ENCODE results near the gene TUBA4A. TPM values are rescaled to one million over a fixed set of nuclear protein-coding genes. Genes with fewer than 3 reads are reported as not detected.

Gene TUBA4A
- total RNA-seq = 7.0 and 12.0 TPM in 2 replicates

DNA sequence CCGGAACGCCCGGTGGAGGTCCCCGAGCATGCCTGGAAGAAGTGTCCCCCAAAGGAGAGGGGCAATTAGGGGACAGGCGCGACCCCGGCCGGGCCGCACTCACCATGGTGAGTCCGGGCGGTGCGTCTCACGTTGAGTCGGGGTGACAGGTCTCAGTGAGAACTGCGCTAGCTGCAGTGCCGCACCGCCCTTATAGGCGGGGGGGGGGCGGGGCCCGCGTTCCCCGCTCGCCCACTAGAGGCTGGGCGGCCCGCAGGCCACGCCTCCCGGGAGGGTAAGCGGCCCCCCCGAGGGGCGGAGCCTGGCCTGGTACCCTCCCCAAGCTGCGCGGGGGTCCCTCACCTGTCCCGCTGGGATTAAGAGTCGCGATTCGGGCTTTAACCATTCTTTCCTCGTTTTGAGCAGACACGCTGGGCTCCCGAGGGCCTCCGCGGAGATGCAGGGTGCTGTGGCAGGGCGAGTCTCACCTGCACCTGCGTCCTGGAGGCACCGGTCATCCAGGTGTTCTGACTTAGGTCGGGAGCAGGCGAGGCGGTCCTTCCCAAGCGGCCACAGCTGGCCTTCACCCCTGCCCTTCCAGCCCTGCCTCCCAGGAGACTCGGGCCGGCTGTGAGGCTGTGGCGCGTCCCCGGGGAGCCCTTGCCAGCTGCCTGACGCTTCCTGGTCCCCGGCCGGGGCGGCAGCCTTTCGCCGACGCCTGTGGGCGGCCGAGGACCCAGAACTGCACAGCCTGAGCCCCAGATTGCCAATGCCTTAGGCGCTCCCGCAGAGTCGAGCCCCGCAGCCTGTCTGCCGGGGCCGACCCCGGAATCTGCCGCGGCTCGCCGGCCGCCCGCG is at the start of gene TUBA4A:
Gene TUBA4A (minus strand): TSS at position 166 of the 837 bp plus-strand sequence. CDS start 60 bp downstream, at position 106.

DNA sequence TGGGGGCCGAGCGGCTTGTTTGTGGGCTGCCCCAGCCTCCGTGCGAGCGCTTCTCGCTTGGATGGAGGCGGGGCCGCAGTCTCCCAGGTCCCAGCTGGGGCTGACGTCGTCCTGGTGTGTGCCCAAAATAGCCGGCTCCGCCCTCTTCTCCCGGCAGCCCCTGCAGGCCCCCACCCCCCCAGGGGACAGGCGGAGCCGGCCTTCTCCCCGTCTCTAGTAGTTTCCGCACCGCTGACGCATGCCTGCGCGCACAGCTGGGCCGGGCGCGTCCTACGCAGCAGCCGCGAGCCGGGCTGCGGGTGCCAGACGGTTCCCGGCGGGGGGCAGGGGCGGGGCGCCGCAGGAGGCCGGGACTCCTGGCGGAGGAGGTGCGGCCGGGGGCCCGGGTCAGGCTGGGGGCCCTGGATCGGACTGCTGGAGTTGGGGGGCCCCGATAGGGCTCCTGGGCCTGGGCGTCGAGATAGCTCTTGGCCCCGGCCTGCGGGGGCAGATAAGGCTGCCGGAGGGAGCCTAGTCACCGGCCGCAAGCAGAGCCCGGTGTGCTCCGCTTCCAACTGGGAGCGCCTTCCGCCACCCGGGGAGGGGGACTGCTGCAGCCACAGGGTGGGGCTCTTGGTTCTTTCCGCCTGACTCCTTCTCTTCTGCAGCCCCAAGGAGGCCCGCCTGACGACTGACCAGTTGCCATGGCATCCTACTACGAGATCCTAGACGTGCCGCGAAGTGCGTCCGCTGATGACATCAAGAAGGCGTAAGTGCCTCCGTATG is 25.6 kb upstream of the TUBA4A start, which contains the start of gene DNAJB2:
Gene DNAJB2 (plus strand): TSS at position 216 of the 765 bp plus-strand sequence. CDS start 468 bp downstream, at position 684.

GRCh38 chr2:219252900-219253752 is 592 bp downstream of the TUBA4A start, which contains the start of gene TUBA4B:
Gene TUBA4B, plus strand, starts transcription at chr2:219253243. Its CDS starts 165 bp downstream, at chr2:219253408.

DNA sequence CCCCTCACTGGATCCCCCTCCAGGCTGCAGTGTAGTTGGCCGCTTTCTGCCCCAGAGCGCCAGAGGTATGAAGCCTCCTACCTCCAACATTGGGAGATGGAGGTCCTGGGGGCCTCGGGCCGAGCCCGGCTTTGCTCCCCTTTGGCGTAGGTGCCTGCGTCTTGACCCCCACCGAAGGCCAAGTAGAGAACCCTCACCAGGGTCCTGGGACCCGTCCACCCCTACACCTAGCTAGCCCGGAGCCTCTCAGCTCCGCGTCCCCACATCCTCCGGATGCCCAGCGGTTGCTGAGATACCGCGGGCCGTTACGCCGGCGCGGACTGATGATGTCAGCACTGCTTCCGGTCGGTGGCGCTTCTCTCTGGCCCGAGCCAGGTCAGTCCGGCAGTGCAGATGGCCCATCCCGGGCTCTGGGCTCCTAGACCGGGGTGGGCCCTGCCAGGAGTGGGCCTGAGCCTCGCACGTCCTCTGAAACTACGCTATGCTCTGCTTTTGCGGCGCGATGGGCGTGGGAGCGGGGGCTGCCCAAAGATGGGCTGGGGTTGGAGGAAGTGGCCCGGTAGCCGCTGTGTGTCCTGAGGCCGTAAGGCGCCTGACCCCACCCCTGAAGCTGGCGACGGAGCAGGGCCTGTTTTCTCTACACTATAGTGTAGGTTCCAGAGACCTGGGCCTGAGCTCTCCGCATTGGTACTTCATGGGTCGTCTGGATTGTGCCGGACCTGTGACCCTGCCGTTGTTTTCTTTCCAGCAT is 8.4 kb downstream of the TUBA4A start, which contains the start of the genes GLB1L and STK16:
Gene GLB1L (minus strand): TSS at position 297 of the 751 bp plus-strand sequence. CDS start 1,871 bp downstream, outside the sequence.
Gene STK16 (plus strand): TSS at position 332 of the 751 bp plus-strand sequence. CDS start 521 bp downstream, outside the sequence.

GRCh38 chr2:219229305-219230058 is 24.2 kb downstream of the TUBA4A start, which contains the start of the genes ANKZF1 and ATG9A:
Gene ANKZF1, plus strand, starts transcription at chr2:219229806. Its CDS starts 452 bp downstream, at chr2:219230258.
Gene ATG9A, minus strand, starts transcription at chr2:219229636. Its CDS starts 1,612 bp downstream, at chr2:219228024.

GRCh38 chr2:219218732-219219701 is 34.7 kb downstream of the TUBA4A start, which contains the start of gene ABCB6:
Gene ABCB6, minus strand, starts transcription at chr2:219218958. Its CDS starts 285 bp downstream, at chr2:219218673.

GRCh38 chr2:219206328-219207133 is 47.2 kb downstream of the TUBA4A start, which contains the start of gene ZFAND2B:
Gene ZFAND2B, plus strand, starts transcription at chr2:219206782. Its CDS starts 206 bp downstream, at chr2:219206988.

Other genes with a start within 250 kb of the TUBA4A start
- not detected in 2 replicates for gene CFAP65, start 212.4 kb downstream of the TUBA4A start, total RNA-seq
- not detected in 2 replicates for gene IHH, start 193.0 kb downstream of the TUBA4A start, total RNA-seq
- gene NHEJ1, start 93.1 kb downstream of the TUBA4A start, total RNA-seq = 12.5 and 14.5 TPM in 2 replicates
- gene SLC23A3, start 83.9 kb downstream of the TUBA4A start, total RNA-seq = 0.57 and 2.4 TPM in 2 replicates
- 20.1 and 25.6 TPM in 2 replicates for gene CNPPD1, start 77.0 kb downstream of the TUBA4A start, total RNA-seq
- gene RETREG2, start 75.6 kb downstream of the TUBA4A start, total RNA-seq = 52.1 and 91.3 TPM in 2 replicates
- gene ZFAND2B, start 47.1 kb downstream of the TUBA4A start, total RNA-seq = 18.6 and 19.0 TPM in 2 replicates
- gene ABCB6, start 35.0 kb downstream of the TUBA4A start, total RNA-seq = 32.1 and 67.8 TPM in 2 replicates
- gene ATG9A, start 24.3 kb downstream of the TUBA4A start, total RNA-seq = 31.1 and 43.0 TPM in 2 replicates
- gene ANKZF1, start 24.1 kb downstream of the TUBA4A start, total RNA-seq = 19.8 and 33.8 TPM in 2 replicates
- gene GLB1L, start 8.5 kb downstream of the TUBA4A start, total RNA-seq = 22.3 and 38.6 TPM in 2 replicates
- 24.2 and 30.7 TPM in 2 replicates for gene STK16, start 8.4 kb downstream of the TUBA4A start, total RNA-seq
- gene TUBA4B, start 675 bp downstream of the TUBA4A start, total RNA-seq = not detected in 2 replicates
- 33.0 and 47.1 TPM in 2 replicates for gene DNAJB2, start 25.4 kb upstream of the TUBA4A start, total RNA-seq
- gene PTPRN, start 55.5 kb upstream of the TUBA4A start, total RNA-seq = 6.4 and 57.0 TPM in 2 replicates
- gene RESP18, start 78.8 kb upstream of the TUBA4A start, total RNA-seq = not detected in 2 replicates
- 106 and 116 TPM in 2 replicates for gene DNPEP, start 134.0 kb upstream of the TUBA4A start, total RNA-seq
- 0.71 and 3.7 TPM in 2 replicates for gene DES, start 164.5 kb upstream of the TUBA4A start, total RNA-seq
- 3.7 and 9.8 TPM in 2 replicates for gene SPEG, start 180.9 kb upstream of the TUBA4A start, total RNA-seq
- 51.2 and 63.9 TPM in 2 replicates for gene GMPPA, start 245.0 kb upstream of the TUBA4A start, total RNA-seq

Measured in smooth muscle cell of bladder (primary cell).